Panc1 (cell line): ENCODE measurements around the gene SLC22A17. TPM values are rescaled to one million over a fixed set of nuclear protein-coding genes. Genes with fewer than 3 reads are reported as not detected.

Experiments
- ATAC-seq: fragments of 200-7000 bp; cut with Tn5 transposase; 2 replicates; pipeline ENCODE4 v1.9.1; 2020; ENCODE audit warnings: mild to moderate bottlenecking, moderate library complexity
- BruUV-seq: library from RNA; stranded (reverse); fragments of 400-500 nt; replicated peaks from 2 replicates; lab custom pipeline; 2021; lab: Mats Ljungman, UMichigan
- CTCF ChIA-PET: fragments of 300-600 bp; sonication (Branson Sonifier 250); formaldehyde crosslinking; loops from one replicate; lab custom pipeline; 2022; ENCODE audit warnings: antibody characterized with exemption; lab: Charles Lee
- POLR2A ChIA-PET: fragments of 300-600 bp; sonication (Branson Sonifier 250); formaldehyde crosslinking; loops from one replicate; lab custom pipeline; 2022; ENCODE audit warnings: antibody characterized with exemption; lab: Charles Lee
- DNase-seq: peaks from one replicate; pipeline ENCODE4 v3.0.0-alpha.2; 2010; ENCODE audit warnings: low read depth, low spot score
- H3K27ac ChIP-seq: 2 replicates; pipeline ENCODE4 v1.5.1; 2011; ENCODE audit warnings: mild to moderate bottlenecking, low read length, inconsistent platforms
- H3K27me3 ChIP-seq: fragments of 200-500 bp; sonication (Bioruptor generic); 2 replicates; pipeline ENCODE4 v1.6.0; 2014; ENCODE audit warnings: low read length, inconsistent platforms; ENCODE audit not compliant: control insufficient read depth, insufficient read depth
- H3K36me3 ChIP-seq: fragments of 200-500 bp; sonication (Bioruptor generic); 2 replicates; pipeline ENCODE4 v1.5.1; 2014; ENCODE audit warnings: inconsistent platforms, mild to moderate bottlenecking, low read length, moderate library complexity; ENCODE audit not compliant: control insufficient read depth, insufficient read depth
- H3K4me1 ChIP-seq: 2 replicates; pipeline ENCODE4 v1.5.1; 2011; ENCODE audit warnings: inconsistent platforms, mild to moderate bottlenecking, low read length, moderate library complexity; ENCODE audit not compliant: control insufficient read depth, insufficient read depth
- H3K4me3 ChIP-seq, 2 experiments: 2 replicates each; pipeline ENCODE4 v1.5.1; 2011 to 2012; ENCODE audit warnings: low read depth in 2 of 2, low read length in 2 of 2, mild to moderate bottlenecking in 2 of 2, inconsistent platforms in 1 of 2, moderate library complexity in 1 of 2
- H3K9me3 ChIP-seq: fragments of 200-500 bp; sonication (Bioruptor generic); 2 replicates; pipeline ENCODE4 v1.5.1; 2014; ENCODE audit warnings: low read depth, mild to moderate bottlenecking, inconsistent platforms, low read length, moderate library complexity; ENCODE audit not compliant: control insufficient read depth, insufficient read depth
- POLR2AphosphoS5 ChIP-seq: IDR thresholded peaks from 2 replicates; pipeline ENCODE4 v1.6.1; 2012; ENCODE audit warnings: mild to moderate bottlenecking, low read depth, low read length, moderate library complexity
- SIN3A ChIP-seq: IDR thresholded peaks from 2 replicates; pipeline ENCODE4 v1.6.1; 2012; ENCODE audit warnings: low read depth, mild to moderate bottlenecking, low read length, moderate library complexity, borderline replicate concordance; ENCODE audit not compliant: insufficient read depth
- TCF7L2 ChIP-seq: IDR thresholded peaks from 2 replicates; pipeline ENCODE4 v1.6.1; 2011; ENCODE audit warnings: mild to moderate bottlenecking, low read depth, low read length, inconsistent platforms
- in situ Hi-C: cut with HindIII; loops from 2 replicates; pipeline ENCODE4 v1.10.0; 2016; ENCODE audit warnings: low sequenced_read_pairs, low pct_unique_long_range_greater_than_20kb
- intact Hi-C: fragments of 100-400 bp; cut with micrococcal nuclease; formaldehyde crosslinking; loops from one replicate; pipeline ENCODE4 v1.10.0; 2022; ENCODE audit not compliant: unreplicated experiment
- total RNA-seq: library from RNA; stranded (reverse); gene quantifications from one replicate; pipeline ENCODE4 v1.2.1, GENCODE V29; 2021; ENCODE audit not compliant: unreplicated experiment
- TF ChIP-seq, protein P1 (sequence below), 2 experiments: IDR thresholded peaks; 2 replicates each; pipeline ENCODE4 v1.6.1; 2011 to 2012; ENCODE audit warnings: low read depth in 2 of 2, control low read depth in 1 of 2, low read length in 1 of 2, mild to moderate bottlenecking in 1 of 2, moderate library complexity in 1 of 2; ENCODE audit not compliant: insufficient read depth in 1 of 2
- TF ChIP-seq, protein P2 (sequence below): fragments of 450-650 bp; IDR thresholded peaks from 2 replicates; pipeline ENCODE4 v1.5.1; 2017; ENCODE audit warnings: mild to moderate bottlenecking

Gene SLC22A17
- total RNA-seq, 1 experiment from 2014 or later: 3.2 TPM

DNA sequence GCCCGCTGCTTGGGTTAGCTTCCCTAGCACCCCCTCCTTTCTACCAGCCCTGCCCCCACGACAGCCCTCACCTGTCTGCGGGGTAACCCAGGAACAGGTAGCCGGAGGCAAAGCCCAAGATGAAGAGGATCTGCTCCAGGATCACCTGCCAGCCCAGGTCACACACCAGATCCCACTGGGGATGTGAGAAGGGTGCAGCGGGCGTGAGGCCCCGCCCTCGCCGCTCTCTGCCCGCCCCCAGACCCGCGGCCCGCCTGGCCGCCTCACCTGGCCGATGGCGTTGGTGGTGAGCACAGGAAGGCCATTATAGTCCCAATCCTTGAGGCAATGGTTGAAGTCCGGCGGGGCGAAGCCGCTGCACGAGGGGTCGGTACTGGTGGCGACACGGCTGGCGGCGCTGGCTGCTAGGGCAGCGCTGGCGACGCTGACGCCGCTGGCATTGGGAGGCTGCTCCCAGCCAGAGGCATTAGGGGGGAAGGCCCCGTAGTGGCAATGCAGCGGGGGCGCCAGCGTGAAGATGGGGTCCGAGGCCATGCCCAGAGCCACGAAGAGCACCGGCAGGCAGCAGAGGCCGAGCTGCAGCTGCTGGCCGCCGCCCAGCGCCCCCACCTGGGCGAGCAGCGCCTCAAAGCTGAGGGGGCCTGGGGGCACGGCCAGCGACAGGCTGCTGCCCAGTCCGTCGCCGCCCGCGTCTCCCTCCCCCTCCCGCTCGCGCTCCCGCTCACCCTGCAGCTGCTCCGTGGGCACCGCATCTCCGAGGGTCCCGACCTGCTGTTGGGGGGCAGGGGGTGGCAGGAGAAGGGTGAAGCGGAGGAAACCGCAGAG lies 794 bp downstream of the SLC22A17 start:
- H3K27me3 ChIP-seq: peaks cover 11% of the 10 kb centered on the region
- TF ChIP-seq, protein P1, sequence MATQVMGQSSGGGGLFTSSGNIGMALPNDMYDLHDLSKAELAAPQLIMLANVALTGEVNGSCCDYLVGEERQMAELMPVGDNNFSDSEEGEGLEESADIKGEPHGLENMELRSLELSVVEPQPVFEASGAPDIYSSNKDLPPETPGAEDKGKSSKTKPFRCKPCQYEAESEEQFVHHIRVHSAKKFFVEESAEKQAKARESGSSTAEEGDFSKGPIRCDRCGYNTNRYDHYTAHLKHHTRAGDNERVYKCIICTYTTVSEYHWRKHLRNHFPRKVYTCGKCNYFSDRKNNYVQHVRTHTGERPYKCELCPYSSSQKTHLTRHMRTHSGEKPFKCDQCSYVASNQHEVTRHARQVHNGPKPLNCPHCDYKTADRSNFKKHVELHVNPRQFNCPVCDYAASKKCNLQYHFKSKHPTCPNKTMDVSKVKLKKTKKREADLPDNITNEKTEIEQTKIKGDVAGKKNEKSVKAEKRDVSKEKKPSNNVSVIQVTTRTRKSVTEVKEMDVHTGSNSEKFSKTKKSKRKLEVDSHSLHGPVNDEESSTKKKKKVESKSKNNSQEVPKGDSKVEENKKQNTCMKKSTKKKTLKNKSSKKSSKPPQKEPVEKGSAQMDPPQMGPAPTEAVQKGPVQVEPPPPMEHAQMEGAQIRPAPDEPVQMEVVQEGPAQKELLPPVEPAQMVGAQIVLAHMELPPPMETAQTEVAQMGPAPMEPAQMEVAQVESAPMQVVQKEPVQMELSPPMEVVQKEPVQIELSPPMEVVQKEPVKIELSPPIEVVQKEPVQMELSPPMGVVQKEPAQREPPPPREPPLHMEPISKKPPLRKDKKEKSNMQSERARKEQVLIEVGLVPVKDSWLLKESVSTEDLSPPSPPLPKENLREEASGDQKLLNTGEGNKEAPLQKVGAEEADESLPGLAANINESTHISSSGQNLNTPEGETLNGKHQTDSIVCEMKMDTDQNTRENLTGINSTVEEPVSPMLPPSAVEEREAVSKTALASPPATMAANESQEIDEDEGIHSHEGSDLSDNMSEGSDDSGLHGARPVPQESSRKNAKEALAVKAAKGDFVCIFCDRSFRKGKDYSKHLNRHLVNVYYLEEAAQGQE (IDR thresholded peaks at IDR 0.05; ENCODE audit: insufficient read depth in 1 of 2, low read depth in 2 of 2, low read length in 1 of 2): no peak
- TF ChIP-seq SIN3A (no peak), TCF7L2 (no peak), POLR2AphosphoS5 (no peak)
- TF ChIP-seq, protein P2, sequence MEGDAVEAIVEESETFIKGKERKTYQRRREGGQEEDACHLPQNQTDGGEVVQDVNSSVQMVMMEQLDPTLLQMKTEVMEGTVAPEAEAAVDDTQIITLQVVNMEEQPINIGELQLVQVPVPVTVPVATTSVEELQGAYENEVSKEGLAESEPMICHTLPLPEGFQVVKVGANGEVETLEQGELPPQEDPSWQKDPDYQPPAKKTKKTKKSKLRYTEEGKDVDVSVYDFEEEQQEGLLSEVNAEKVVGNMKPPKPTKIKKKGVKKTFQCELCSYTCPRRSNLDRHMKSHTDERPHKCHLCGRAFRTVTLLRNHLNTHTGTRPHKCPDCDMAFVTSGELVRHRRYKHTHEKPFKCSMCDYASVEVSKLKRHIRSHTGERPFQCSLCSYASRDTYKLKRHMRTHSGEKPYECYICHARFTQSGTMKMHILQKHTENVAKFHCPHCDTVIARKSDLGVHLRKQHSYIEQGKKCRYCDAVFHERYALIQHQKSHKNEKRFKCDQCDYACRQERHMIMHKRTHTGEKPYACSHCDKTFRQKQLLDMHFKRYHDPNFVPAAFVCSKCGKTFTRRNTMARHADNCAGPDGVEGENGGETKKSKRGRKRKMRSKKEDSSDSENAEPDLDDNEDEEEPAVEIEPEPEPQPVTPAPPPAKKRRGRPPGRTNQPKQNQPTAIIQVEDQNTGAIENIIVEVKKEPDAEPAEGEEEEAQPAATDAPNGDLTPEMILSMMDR: peak; percentile 25; the same call in 1 of the 2 replicates
- peak; percentile 54 for ATAC-seq
- BruUV-seq: no TSS peak
- no peak overlapping the region for H3K27ac ChIP-seq
- no peaks in the 10 kb centered on the region for H3K36me3 ChIP-seq
- DNase-seq: no peak
- POLR2A ChIA-PET: no interaction called here
- CTCF ChIA-PET: interaction anchor here (0.7 kb wide), 1 partner anchor 12 kb away, joined by 14 read pairs; no protein-coding TSS in a partner anchor
- no peaks in the 10 kb centered on the region for H3K9me3 ChIP-seq
- no peaks in the 10 kb centered on the region for H3K4me1 ChIP-seq
- in situ Hi-C loops: no loop called here
- intact Hi-C loops: no loop called here
- peak overlapping the region; percentile 37 to 47 for H3K4me3 ChIP-seq

DNA sequence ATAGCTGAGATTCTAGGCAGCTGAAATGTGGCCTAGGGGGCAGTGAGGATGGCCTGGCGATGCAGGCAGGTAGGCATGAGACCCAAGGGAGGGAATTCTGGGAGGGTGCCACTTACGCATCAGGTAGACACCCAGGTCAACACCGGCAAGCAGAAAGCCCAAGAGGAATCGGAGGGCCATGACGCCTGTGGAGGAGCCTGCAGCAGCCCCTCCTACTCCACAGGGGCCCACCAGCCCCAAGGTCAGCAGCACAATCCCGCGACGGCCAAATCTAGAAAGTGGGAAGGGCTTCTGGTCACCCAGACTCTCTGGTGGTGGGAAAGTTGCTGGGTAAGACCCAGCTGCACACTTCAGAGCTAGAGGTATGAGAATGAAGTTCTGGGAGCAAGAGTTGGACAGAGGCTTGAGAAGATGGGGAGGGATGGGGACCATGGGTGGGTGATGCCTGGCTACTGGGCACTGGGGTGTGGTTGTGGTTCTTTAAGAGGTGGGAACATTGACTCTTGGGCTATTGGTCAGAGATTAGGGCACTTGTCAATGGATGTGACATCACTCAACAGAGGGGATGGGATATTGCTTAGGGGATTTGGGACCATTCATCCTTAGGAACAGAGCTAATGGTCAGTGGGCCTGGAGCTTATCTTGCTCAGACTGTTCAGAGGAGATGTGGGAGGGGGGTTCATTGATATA lies 3.4 kb downstream of the SLC22A17 start:
- ATAC-seq (no peak), DNase-seq (no peak)
- peaks cover 6% of the 10 kb centered on the region for H3K27me3 ChIP-seq
- no TSS peak for BruUV-seq
- ChIA-PET POLR2A (no interaction called here), CTCF (interaction anchor here (0.7 kb wide), 1 partner anchor 117 kb away, joined by 3 read pairs; no protein-coding TSS in a partner anchor)
- intact Hi-C loops: no loop called here
- no peak overlapping the region for H3K27ac ChIP-seq
- in situ Hi-C loops: no loop called here
- H3K9me3 ChIP-seq: no peaks in the 10 kb centered on the region
- H3K4me1 ChIP-seq: no peaks in the 10 kb centered on the region
- H3K36me3 ChIP-seq: no peaks in the 10 kb centered on the region
- no peak for TF ChIP-seq POLR2AphosphoS5
- TF ChIP-seq, protein P2: no peak
- TF ChIP-seq, protein P1 (IDR thresholded peaks at IDR 0.05; ENCODE audit: insufficient read depth in 1 of 2, low read depth in 2 of 2, low read length in 1 of 2): no peak
- TF ChIP-seq SIN3A: no peak
- no peak for TF ChIP-seq TCF7L2
- no peak overlapping the region for H3K4me3 ChIP-seq
